22Rv1 (cell line): ENCODE measurements around the gene MT1F.
"Not testable (repeated sequence)": the region's sequence is repeated elsewhere in the genome, so short reads cannot be mapped to it uniquely, and the experiment has no call there.

Experiments
- H3K27ac ChIP-seq: fragments of 450-650 bp; 2 replicates; pipeline ENCODE4 v1.5.1; 2017
- ZFX ChIP-seq: fragments of 450-650 bp; IDR thresholded peaks from 2 replicates; pipeline ENCODE4 v1.6.1; 2017; ENCODE audit warnings: antibody characterized with exemption, borderline replicate concordance
- TF ChIP-seq, protein P1 (sequence below): fragments of 450-650 bp; IDR thresholded peaks from 2 replicates; pipeline ENCODE4 v1.5.1; 2017; ENCODE audit warnings: mild to moderate bottlenecking

The MT1F gene

DNA sequence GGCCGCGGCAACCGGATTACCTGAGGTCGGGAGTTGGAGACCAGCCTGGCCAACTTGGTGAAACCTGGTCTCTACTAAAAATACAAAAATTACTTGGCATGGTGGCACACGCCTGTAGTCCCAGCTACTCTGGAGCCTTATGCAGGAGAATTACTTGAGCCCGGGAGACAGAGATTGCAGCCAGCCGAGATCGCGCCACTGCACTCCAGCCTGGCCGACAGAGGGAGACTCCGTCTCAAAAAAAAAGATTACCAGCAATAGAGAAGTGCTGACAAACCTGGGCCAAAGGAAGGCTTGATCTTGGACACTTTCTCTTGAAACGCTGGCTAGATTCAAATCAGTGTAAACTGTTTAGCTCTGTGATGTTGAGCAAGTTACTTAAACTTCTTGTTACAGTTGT is 16.2 kb downstream of the MT1F start:
- no peak for TF ChIP-seq ZFX
- TF ChIP-seq, protein P1, sequence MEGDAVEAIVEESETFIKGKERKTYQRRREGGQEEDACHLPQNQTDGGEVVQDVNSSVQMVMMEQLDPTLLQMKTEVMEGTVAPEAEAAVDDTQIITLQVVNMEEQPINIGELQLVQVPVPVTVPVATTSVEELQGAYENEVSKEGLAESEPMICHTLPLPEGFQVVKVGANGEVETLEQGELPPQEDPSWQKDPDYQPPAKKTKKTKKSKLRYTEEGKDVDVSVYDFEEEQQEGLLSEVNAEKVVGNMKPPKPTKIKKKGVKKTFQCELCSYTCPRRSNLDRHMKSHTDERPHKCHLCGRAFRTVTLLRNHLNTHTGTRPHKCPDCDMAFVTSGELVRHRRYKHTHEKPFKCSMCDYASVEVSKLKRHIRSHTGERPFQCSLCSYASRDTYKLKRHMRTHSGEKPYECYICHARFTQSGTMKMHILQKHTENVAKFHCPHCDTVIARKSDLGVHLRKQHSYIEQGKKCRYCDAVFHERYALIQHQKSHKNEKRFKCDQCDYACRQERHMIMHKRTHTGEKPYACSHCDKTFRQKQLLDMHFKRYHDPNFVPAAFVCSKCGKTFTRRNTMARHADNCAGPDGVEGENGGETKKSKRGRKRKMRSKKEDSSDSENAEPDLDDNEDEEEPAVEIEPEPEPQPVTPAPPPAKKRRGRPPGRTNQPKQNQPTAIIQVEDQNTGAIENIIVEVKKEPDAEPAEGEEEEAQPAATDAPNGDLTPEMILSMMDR, result peak; percentile 67
- no peak overlapping the region for H3K27ac ChIP-seq

DNA sequence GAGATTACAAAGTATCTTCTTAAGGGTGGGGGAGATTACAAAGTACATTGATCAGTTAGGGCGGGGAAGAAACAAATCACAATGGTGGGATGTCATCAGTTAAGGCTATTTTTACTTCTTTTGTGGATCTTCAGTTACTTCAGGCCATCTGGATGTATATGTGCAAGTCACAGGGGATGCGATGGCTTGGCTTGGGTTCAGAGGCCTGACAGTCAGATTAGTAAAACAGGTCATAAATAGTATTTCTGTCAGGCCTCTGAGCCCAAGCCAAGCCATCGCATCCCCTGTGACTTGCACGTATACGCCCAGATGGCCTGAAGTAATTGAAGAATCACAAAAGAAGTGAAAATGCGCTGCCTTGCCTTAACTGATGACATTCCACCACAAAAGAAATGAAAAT is 16.8 kb downstream of the MT1F start:
- H3K27ac ChIP-seq, result not testable (repeated sequence)

DNA sequence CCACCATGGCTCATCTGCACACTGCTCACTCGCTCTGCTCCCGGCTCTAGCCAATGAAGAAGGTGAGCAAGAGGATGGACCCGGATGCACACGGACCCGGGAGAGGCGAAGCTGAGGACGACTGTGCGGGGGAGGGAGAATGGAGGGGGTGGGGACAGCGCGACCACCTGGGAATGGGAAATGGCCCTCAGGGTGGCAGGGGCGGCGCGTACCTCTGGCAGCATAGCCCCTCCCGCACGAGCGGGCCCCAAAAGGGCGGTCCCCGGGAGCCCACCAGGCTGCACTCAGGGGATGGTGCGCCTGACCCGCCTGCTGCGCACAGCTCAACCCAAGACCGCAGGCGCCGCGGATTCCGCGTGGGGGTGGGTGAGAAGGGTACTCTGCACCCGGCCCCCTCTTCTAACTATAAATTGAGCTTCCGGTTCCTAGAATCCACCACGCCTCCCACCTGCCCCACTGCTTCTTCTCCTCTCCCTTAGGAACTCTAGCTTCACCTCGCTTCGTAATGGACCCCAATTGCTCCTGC is 18.0 kb downstream of the MT1F start:
- no peak overlapping the region for H3K27ac ChIP-seq
- TF ChIP-seq, protein P1, result no peak
- TF ChIP-seq ZFX, result no peak

DNA sequence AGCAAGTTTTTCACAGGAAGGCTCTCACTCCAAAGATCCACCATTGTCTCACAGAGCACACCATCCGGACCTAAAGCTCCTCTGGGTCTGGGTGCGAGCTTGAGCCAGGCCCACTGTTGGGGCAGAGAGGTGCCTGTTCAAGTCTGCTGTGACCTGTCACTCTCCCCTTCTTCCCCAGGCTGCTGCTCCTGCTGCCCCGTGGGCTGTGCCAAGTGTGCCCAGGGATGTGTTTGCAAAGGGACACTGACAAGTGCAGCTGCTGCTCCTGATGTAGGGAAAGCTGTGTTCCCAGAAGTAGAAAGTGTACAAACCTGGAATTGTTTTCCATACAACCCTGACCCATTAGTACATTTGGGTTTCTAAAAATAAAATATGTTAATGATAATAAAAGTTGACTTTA is 19.7 kb downstream of the MT1F start:
- TF ChIP-seq, protein P1, result no peak
- TF ChIP-seq ZFX, result no peak
- H3K27ac ChIP-seq, result no peak overlapping the region

DNA sequence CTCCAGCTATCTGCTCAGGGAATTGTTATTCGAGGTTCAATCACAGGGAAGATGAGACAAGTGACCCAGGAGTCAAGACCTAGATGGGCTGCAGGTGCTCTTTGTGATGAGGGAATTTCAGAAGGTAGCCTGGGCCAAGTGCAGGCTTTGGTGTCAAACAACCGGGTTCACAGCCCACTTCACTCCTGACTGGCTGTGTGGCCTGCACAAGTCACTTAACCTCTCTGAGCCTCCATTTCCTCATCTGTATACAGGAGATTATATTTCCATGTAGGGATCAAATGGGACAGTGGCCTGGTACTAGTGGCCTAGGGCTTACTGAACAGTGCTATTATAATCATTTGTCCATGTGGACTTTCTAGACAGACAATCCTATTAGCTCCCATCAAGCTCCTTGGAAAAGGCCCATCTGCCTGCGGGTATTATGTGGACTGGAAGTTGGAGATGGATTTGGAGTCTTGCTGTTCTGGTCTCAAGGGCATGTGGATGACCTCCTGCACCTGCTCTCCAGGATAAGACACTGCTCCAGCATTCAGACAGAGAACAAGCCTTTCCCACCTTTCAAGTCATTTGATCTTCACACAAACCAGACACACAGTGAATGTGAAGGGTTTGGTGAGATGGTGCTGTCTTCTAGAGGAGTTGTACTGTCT is 21.4 kb downstream of the MT1F start:
- TF ChIP-seq, protein P1, result no peak
- no peak for TF ChIP-seq ZFX

DNA sequence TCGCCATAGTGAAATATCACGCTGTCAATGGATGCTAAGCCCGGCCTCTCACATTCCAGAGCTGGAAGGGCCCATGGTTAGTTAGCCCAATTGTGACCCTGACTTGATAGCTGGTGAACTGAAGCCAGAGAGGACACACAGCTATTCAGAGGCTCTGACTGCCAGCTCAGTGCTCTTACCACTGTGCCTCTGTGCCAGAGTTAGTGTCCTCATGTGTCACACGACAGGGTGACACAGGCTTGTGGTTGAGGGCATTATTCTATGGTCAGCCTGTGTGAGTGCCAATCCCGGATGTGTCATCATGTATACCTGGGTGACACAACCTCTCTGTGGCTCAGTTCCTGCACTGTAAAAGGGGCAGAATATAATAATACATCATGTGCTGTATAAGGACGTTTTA is 22.1 kb downstream of the MT1F start:
- no peak overlapping the region for H3K27ac ChIP-seq
- TF ChIP-seq ZFX, result no peak
- TF ChIP-seq, protein P1, result no peak

More for the DNA sequence above, 21.4 kb downstream of the MT1F start:
- no peak overlapping the region for H3K27ac ChIP-seq

DNA sequence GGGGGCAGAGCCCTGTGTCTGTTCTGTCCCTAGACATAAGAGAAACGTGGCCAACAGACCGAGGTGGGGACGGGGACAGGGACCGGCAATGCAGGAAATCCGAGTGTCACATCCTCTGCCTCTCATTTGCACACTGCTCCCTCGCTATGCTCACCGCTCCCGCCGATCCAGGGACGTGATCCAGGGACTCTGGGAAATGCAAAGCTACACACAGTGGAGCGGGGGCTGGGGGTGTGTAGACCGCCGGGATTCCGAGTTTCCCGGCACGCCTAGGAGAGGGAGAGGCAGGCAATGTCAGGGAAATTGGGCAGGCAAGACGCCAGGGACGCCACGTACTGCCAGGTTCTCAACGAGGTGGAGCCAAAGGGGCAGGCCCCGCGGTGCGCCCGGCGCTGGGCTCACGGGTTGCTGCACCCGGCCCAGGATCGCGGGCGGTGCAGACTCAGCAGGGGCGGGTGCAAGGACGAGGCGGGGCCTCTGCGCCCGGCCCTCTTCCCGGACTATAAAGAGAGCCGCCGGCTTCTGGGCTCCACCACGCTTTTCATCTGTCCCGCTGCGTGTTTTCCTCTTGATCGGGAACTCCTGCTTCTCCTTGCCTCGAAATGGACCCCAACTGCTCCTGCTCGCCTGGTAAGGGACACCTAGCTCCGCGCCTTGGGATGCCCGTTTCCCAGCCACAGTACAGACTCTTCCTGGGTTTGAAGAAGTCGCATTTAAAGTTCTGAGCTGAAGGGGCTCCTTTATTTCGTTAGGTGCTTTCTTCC is 24.4 kb downstream of the MT1F start, which contains the start of gene MT1X:
TSS of gene MT1X (plus strand) at position 532 of the 764 bp plus-strand sequence. CDS start at position 603, 71 bp downstream.
- no peak for TF ChIP-seq ZFX
- TF ChIP-seq, protein P1, result no peak; the same call in 1 of the 2 replicates
- peak within 1 kb of the TSS; percentile 53 for H3K27ac ChIP-seq
